ENCODE results near the gene CCDC137.
"Not testable (repeated sequence)": the region's sequence is repeated elsewhere in the genome, so short reads cannot be mapped to it uniquely, and the experiment has no call there.

CCDC137 gene, protein sequence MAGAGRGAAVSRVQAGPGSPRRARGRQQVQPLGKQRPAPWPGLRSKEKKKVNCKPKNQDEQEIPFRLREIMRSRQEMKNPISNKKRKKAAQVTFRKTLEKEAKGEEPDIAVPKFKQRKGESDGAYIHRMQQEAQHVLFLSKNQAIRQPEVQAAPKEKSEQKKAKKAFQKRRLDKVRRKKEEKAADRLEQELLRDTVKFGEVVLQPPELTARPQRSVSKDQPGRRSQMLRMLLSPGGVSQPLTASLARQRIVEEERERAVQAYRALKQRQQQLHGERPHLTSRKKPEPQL

DNA sequence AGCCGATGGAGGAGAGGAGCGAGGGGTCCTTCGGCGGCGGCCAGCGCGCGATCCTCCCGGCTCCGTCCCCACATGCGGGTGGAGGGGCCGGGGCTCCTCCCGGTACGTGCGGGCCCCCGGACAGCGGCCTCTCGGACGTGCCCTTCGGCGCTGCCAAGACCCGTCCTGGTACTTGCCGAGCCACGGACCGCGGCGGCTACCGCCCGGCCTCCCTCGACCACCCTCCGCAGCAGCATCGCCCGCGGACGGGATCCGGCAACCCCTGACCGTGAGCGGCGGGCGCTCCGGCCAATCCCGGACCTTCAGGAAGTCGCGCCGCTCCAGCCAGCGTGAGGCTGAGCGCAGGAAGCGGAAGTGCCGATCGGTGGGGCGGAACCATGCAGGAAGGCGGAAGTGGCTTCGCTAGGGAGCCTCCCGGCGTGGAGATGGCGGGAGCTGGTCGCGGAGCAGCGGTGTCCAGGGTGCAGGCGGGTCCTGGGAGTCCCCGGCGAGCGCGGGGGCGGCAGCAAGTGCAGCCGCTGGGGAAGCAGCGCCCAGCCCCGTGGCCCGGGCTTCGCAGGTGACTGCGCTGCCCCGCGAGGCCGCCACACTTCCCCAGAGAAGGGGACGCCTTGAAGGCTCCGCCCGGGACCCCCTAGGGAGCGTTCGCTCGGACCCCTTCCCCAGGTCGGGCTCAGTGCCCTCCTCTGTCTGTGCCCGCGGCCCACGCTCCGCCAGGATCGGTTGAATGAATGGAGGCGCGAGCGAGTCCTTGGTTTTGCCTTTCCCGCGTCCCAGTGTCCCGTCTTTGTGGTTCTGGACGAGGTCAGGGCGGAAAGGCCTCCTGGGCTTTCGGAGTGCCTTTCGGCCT, at the start of gene CCDC137, which contains the start of gene OXLD1:
CCDC137 (plus strand) TSS at position 396 of the 850 bp plus-strand sequence; CDS start at position 426, 30 bp downstream.
OXLD1 (minus strand) TSS at position 264 of the 850 bp plus-strand sequence; CDS start at position 236, 28 bp downstream.
- DNase-seq = peak; percentile 96

DNA sequence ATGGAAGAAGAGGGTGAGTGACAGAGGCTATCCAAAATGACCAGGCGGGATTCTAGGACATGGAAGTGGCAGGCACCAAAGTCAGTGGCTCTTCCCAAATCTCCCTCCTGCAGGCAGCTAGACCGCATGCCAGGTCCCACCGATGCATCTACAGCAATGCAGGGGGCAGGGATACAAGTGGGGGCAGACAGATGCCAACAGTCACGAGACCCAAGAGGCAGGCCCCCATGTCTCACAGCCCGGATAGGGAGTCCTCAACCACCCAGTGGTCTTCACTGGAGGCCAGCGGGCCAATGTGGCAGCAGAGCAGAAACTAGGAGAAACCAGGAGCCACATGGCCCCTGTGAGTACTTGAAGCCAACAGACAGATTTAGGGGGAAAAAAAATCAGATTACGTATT, 49.7 kb upstream of the CCDC137 start:
- DNase-seq = no peak

DNA sequence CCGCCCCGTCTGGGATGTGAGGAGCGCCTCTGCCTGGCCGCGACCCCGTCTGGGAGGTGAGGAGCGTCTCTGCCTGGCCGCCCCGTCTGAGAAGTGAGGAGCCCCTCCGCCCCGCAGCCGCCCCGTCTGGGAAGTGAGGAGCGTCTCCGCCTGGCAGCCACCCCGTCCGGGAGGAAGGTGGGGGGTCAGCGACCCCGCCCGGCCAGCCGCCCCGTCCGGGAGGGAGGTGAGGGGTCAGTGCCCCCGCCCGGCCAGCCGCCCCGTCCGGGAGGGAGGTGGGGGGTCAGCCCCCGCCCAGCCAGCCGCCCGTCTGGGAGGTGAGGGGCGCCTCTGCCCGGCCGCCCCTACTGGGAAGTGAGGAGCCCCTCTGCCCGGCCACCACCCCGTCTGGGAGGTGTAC, 48.2 kb upstream of the CCDC137 start:
- DNase-seq = not testable (repeated sequence)

DNA sequence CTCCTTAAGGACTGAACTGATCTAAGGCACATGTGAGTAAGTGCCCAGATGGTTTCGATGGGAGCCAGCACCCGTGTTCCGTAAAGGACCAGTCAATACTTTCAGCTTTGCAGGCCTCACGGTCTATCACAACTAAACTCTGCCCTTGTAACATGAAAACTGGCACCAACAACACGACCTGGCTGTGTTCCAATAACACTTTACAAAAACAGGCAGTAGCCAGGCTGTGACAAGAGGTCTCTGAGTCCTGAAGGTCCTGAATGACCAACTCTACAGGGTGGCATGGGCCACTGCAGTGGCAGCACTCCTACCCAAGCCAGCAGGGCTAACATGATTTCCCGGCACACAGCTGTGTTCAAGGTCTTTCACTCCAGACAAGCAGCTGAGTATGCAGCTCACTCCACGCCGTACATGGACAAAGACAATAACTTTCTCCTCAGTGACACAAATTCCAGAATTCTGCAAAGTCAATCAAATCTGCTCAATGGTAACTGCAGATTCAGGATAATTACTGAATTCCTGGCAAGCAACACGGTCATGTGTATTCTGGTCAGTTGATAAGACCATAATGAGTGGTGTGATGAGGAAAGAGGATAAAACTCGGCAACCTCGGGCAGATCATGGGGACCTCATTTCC, 44.9 kb upstream of the CCDC137 start:
- no peak for DNase-seq

DNA sequence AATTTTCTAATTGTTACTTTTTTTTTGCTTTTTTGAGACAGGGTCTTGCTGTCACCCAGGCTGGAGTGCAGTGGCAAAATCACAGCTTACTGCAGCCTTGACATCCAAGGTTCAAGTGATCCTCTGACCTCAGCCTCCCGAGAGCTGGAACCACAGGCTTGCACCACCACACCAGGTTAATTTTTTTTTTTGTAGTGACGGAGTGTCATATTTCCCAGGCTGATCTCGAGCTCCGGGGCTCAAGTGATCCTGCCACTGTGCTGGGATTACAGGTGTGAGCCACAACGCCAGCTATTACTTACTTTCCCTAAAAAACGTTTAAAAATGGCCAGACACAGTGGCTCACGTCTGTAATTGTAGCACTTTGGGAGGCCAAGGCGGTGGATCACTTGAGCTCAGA, 36.3 kb upstream of the CCDC137 start:
- DNase-seq = no peak

DNA sequence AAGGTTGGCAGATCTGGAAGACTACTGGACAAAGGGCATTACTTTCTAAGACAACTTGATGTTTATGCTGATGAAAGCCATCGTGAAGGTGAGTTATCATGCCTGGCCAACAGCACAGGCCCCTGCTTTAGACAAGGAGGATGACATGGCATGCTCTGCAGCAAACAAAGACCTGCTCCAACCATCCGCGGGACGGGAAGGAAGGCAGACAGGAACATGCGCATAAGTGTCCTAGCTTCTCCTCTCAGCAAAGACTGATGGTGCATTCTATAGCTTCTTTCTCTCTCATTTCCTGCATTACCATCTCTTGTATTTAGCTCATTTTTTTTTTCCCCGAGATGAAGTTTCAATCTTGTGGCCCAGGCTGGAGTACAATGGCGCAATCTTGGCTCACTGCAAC, 35.1 kb upstream of the CCDC137 start:
- no peak for DNase-seq

DNA sequence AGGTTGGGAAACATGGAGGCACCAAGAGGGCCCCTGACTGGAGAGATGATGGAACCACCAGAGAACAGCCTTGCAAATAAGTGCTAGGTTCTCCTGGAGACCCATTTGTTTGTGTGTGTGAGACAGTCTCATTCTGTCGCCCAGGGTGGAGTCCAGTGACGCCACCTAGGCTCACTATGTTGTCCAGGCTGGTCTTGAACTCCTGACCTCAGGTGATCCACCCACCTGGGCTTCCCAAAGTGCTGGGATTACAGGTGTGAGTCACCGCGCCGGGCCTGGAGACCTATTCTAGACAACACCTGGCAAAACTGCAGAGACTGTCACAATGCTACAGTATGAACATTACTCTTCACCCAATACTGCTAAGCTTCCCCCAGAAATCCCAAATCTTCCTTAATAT, 31.1 kb upstream of the CCDC137 start:
- no peak for DNase-seq

DNA sequence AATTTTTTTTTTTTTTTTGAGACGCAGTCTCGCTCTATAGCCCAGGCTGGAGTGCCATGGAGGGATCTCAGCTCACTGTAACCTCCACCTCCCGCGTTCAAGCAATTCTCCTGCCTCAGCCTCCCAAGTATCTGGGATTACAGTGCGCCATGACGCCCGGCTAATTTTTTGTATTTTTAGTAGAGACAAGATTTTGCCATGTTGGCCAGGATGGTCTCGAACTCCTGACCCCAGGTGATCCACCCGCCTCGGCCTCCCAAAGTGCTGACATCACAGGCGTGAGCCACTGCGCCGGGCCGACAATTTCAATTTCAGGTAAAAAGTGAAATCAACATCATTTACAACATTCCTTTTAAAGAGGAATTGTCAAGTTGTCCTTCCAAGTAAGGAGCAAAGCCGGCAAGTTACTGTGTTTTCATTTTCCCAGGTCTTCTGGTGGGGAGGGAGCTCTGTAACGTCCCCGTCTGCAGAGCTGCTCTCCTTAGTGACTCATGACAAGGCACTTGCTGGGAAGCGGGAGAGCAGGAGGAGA, 30.5 kb upstream of the CCDC137 start:
- no peak for DNase-seq

DNA sequence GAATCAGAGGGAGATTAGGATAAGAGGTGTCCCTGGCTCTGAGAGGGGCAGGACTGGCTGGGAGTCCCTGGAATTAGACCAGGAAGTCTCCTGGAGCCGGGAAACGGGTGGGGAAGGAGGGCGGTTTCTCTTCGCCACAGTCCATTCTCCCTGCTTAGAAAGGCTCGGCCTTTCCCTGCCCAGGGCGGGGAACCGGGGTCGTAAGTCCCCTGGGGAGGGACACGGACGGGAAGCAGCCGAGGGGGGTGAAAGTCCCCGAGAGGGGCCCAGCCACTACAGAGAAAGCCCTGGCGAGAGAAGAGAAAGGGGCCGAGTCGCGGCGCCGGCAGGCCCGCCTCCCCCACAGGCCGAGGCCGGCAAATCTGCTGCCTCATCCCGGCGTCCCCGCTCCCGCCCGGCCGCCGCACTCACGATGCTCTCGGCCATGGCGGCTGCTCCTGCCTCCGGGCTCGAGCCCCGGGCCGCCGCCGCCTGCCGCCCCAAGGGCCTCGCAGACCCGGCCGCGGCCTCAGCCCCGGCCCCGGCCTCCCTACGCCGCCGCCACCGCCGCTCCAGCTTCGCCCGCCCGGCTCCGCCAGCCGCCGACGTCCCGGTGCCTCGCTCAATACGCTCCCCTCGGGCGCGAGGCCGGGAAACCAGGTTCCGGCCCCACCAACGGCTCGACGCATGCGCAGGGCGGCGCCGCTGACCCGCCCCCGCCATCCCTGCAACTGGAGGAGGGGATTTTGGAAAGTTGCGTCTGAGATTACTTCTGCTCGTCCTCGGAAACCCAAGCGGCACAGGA, 29.8 kb upstream of the CCDC137 start, which contains the start of the genes NPLOC4 and TSPAN10:
NPLOC4 (minus strand) TSS at position 608 of the 784 bp plus-strand sequence; CDS start at position 426, 182 bp downstream.
TSPAN10 (plus strand) TSS at position 692 of the 784 bp plus-strand sequence. CDS start 5,217 bp downstream, outside the sequence.
- peak; percentile 85 for DNase-seq

DNA sequence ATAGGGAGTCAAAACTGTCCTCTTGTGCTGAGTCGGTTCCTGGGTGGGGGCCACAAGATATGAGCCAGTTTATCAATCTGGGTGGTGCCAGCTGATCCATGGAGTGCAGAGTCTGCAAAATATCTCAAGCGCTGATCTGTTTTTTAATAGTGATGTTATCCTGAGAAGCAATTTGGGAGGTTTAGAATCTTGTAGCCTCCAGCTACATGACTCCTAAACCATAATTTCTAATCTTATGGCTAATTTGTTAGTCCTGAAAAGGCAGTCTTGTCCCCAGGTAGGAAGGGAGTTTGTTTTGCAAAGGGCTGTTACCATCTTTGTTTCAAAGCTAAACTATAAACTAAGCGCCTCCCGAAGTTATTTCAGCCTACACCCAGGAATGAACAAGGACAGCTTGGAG, 27.9 kb upstream of the CCDC137 start:
- DNase-seq = no peak

DNA sequence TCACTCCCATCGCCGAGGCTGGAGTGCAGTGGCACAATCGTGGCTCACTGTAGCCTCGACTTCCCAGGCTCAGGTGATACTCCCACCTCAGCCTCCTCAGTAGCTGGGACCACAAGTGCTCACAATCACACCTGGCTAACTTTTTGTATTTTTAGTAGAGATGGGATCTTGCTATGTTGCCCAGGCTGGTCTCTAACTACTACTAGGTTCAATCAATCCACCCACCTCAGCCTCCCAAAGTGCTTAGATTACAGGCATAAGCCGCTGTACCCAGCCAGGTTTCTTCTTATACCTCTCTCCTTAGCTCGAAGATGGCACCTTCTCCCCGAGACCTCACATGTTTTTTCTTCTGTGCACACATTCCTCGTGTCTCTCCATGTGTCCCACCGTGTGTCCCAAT, 26.5 kb upstream of the CCDC137 start:
- no peak for DNase-seq

DNA sequence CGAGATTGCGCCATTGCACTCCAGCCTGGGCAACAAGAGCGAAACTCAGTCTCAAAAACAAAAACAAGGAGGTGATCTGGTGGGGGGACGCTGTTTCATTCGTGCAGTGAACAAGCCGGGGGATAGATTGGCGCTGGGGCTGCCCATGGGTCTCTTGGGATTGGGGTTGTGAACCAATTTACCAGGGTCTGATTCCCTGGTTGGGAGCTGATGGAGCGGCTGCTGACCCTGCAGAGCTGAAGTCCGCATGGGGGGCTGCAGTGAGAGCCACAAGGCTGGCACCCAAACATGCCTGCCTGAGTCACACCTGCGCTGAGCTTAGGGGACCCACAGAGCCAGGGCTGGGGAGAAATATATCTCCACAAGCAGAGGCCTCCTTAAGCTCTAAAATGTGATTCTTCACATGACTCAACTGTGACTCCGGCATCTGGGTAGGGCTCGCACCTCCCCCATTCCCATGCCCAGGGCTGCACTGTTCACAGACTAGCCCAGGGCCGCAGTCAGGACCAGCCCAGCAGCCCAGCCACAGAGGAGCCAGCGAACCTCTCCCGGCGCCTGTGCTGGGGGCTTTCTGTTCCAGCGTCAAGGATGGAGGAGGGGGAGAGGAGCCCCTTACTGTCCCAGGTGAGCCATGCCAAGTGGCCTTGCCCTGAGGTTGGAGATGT, 24.6 kb upstream of the CCDC137 start:
- DNase-seq = peak; percentile 77

DNA sequence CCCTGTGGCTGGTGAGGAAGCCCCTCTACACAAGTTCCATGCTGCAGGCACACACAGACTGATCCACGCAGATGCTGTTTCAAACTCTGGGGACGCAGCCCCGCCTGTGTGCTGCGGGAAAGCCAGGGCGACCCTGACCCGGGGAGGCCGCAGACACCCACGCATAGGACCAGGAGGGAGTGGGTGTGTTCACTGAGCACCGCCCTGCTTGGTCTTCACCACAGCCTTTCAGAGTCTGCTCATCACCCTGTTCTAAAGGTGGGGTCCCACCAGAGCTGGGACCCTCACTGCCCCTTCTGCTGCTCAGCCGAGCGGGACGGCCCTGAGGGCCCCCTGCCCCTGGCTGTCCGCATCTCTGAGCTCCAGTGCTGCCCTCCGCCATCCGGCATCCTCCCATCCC, 22.0 kb upstream of the CCDC137 start:
- no peak for DNase-seq

DNA sequence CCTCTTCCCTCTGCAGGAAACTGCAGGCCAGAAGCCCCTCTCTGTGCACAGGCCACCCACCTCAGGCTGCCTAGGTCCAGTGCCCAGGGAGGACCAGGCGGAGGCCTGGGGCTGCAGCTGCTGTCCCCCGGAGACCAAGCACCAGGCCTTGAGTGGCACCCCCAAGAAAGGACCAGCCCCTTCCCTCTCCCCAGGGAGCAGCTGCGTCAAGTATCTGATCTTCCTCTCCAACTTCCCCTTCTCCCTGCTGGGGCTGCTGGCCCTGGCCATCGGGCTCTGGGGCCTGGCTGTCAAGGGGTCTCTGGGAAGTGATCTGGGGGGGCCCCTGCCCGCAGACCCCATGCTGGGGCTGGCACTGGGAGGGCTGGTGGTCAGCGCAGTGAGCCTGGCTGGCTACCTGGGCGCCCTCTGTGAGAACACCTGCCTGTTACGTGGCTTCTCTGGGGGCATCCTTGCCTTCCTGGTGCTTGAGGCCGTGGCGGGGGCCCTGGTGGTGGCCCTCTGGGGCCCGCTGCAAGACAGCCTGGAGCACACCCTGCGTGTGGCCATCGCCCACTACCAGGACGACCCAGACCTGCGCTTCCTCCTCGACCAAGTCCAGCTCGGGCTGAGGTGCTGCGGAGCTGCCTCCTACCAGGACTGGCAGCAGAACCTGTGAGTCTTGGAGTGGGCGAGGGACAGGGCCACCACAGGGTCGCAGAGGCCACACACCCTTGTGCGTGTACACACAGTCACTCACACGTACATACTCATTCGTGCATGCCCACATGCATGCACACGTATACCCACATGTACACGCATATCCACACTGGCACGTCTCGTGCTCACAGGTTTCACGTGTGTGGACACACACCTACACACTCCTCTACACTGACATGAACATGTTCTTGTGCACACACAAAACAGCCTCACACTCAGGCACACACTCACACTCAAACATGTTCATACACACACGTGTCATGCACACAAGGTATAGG, 21.3 kb upstream of the CCDC137 start:
- no peak for DNase-seq

DNA sequence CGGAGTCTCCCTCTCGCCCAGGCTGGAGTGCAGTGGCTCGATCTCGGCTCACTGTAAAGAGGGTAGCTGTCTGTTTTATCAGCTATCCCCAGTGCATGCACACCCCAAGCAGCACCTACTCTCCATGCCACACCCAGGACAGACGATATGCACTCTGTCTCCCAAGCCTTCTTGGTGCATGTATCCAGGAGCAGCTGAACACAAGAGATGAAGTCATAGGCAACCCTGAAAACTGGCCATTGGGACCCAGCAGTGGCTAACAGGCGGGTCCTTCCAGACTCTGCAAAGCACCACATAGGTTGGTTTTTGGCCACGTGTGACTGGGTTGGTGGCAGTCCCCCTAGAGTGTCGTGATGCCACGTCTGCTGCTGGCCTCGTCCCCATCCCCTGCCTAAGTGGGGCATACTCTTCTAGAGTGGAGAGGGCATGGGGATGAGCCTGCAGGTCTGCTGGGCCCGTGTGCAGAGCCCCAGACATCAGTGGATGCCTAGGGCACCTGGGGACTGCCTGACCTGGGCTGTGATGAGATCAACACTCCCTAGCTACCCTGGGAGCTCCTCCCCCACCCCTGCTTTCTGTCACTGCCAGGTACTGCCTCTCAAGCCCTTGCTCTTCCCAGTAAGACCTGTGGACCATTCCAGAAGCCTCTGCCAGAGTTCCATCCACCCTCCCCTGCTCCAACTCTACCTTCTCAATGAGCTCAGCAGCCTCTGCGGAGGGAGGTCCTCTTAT, 19.5 kb upstream of the CCDC137 start:
- DNase-seq = no peak

DNA sequence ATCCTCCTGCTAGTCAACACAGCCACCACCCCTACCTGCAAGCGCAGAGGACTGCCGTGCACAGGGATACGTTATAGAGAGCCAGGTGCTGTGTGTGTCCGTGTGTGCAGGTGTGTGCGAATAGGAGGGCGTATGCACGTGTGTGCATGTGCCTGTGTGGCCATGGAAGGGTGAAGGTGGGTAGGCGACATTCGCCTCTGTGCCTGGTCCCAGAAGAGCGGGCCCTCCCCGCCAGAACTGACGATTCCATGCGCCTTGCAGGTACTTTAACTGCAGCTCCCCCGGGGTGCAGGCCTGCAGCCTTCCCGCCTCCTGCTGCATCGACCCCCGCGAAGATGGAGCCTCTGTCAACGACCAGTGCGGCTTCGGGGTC, 18.9 kb upstream of the CCDC137 start:
- DNase-seq = no peak

DNA sequence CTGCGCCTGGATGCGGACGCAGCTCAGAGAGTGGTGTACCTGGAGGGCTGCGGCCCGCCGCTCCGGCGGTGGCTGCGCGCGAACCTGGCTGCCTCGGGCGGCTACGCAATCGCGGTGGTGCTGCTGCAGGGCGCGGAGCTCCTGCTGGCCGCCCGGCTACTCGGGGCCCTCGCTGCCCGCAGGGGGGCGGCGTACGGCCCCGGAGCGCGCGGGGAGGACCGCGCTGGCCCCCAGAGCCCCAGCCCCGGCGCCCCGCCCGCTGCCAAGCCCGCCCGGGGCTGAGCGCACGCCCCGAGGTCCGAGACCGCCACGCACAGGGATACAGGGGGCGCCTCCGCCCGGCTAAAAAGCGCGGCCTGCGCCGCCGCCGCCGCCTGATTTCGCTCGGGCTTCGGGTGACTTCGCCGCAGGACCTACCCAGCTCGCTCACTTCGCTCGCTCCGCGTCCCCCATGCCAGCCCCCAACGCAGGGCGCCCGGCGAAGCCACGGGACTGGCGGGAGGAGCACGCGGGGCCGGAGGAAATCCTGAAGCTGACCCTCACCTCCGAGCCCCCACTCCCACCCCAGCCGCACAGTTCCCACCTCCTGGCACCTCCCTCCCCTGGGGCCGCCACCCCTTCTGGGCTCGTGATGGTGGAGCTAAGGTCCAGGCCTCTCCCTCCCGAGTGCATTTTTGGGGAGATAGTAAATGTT, 18.4 kb upstream of the CCDC137 start:
- no peak for DNase-seq

DNA sequence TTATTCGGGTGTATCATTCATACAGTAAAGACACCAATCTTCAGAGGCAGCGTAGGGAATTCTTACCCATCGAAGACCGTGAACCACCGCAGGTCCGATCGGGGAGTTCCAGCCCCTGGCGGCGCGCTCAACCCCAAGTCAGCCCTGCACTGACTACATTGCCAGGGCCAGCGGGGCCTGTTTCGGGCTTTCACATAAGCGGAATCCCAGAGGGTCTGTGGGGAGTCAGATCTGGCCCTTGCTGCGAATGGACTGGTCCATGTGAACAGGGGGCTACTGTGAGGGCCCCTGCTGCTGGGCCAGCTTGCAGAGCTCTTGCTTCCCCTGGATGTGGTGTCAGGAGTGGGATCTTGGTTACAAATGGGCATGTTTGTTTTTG, 17.8 kb upstream of the CCDC137 start:
- no peak for DNase-seq

DNA sequence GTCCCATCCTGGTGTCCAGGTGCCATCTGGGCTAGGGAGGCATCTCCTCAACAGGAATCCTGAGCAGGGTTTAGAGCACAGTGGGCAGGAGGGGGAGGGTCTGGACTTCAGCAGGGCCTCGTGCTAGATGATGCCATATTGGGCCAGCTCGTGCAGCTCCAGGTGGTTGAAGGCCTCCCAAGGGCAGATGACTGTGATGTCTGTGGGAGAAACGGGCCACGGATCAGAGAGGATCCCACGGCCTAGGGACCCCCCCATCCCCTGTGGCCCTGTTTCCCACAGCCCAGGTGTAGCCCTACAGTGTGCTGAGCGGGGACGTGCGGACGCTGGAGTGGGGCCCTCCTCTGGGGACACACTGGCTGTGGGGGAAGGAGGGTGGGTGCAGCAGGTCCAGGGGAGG, 15.6 kb upstream of the CCDC137 start:
- DNase-seq = no peak

Data from fibroblast of skin of right quadriceps (primary cell).